ENCODE results near the gene TRMT44. TPM values are rescaled to one million over a fixed set of nuclear protein-coding genes. Genes with fewer than 3 reads are reported as not detected.

Gene TRMT44
- total RNA-seq, 1 experiment from 2014 or later: 15.3 TPM

DNA sequence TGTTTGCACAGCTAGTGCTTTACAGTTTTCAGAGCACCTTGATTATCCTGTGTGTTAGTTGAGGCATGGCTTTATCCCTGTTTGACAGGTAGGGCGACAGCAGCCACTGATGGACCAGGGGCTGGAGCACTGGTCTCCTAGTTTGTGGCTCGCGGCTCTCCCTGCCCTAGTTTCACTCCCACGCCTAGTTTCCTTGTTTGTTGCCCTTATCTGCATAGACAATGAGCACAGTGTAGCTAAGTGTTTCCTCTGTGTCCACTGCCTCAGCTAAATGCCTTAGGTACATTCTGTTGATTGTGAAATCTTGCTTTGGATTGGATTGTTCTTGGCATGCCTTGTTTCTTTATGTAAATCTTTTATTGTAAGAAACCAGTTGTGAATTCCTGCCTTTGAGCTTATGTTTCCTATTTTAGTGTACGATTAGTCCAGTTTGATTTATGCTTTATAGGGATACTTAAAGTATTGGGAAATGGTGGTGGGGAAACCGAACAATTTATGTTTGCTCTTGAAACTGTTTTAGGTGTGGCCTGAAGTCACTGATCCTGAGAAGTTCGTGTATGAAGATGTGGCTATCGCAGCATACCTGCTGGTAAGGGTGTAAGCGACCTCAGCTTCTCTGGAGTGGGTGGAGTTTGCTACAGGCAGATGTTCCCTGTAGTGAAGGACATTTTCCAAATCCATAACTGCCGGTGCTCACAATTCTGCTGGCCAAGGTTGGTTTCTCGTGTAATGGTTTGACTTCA, 11.0 kb downstream of the TRMT44 start:
- H2AFZ ChIP-seq (ENCODE audit: low read length): no peak overlapping the region
- POLR2A ChIA-PET (ENCODE audit: unreplicated experiment): no interaction called here
- no peaks in the 10 kb centered on the region for H3K9me2 ChIP-seq (replicated peaks; ENCODE audit: low read length)
- no peak overlapping the region for H3K27ac ChIP-seq (ENCODE audit: low read length)
- H3K9ac ChIP-seq (ENCODE audit: low read length): no peak overlapping the region
- intact Hi-C loops (cut with micrococcal nuclease): no loop called here
- H3K4me3 ChIP-seq (ENCODE audit: low read length): no peak overlapping the region
- no peaks in the 10 kb centered on the region; the same call in 1 of the 2 replicates for H3K36me3 ChIP-seq (ENCODE audit: low read depth, low read length)
- no peaks in the 10 kb centered on the region for H3K4me1 ChIP-seq (ENCODE audit: insufficient read depth, low read length)
- H3K79me2 ChIP-seq (ENCODE audit: low read length): no peaks in the 10 kb centered on the region
- H3K4me2 ChIP-seq (ENCODE audit: low read length): no peak overlapping the region
- no peaks in the 10 kb centered on the region for H3K9me3 ChIP-seq (ENCODE audit: low read length)
- DNase-seq (no peak), ATAC-seq (no peak)
- no peaks in the 10 kb centered on the region for H3F3A ChIP-seq (ENCODE audit: low read length, unreplicated experiment)
- H4K20me1 ChIP-seq (ENCODE audit: low read length): no peaks in the 10 kb centered on the region
- TF ChIP-seq EZH2 (IDR thresholded peaks at IDR 0.05; ENCODE audit: low read length, unreplicated experiment) (no peak), CTCF (conservative IDR thresholded peaks at IDR 0.05; ENCODE audit: low read depth, low read length) (no peak), EZH2phosphoT487 (IDR thresholded peaks at IDR 0.05; ENCODE audit: borderline replicate concordance, low read length) (no peak)
- H3K27me3 ChIP-seq (ENCODE audit: low read length): no peaks in the 10 kb centered on the region
- CTCF ChIA-PET: no interaction called here
- BruUV-seq (replicated peaks): no TSS peak

DNA sequence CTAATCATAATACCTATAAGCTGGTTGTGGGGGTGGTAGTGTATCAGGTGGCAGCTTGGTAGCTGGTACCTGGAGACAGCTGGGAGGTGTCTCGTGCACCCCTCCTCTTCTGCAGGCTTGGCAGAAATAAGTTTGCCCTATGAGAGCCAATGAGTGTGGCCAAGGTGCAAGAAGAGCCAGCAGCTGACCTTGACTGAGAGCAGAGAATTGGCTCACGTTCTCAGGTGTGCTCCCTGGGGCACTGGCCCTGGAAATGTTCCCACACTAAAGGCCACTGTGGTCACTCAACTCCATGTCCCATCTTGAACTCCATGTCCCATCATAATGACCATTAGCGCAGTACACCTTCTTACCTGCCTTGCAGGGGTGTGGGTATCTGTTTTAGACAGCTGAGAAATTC, 13.4 kb downstream of the TRMT44 start:
- no peak overlapping the region for H3K9ac ChIP-seq (ENCODE audit: low read length)
- H3K4me1 ChIP-seq (ENCODE audit: insufficient read depth, low read length): no peaks in the 10 kb centered on the region
- no peaks in the 10 kb centered on the region for H3K9me2 ChIP-seq (replicated peaks; ENCODE audit: low read length)
- H3K79me2 ChIP-seq (ENCODE audit: low read length): no peaks in the 10 kb centered on the region
- intact Hi-C loops (cut with micrococcal nuclease): no loop called here
- H3K36me3 ChIP-seq (ENCODE audit: low read depth, low read length): no peaks in the 10 kb centered on the region; the same call in 1 of the 2 replicates
- no peaks in the 10 kb centered on the region for H3K27me3 ChIP-seq (ENCODE audit: low read length)
- no peak overlapping the region for H2AFZ ChIP-seq (ENCODE audit: low read length)
- no peaks in the 10 kb centered on the region for H3F3A ChIP-seq (ENCODE audit: low read length, unreplicated experiment)
- ATAC-seq (no peak), DNase-seq (no peak)
- no peak overlapping the region for H3K4me2 ChIP-seq (ENCODE audit: low read length)
- no peak overlapping the region for H3K4me3 ChIP-seq (ENCODE audit: low read length)
- CTCF ChIA-PET: no interaction called here
- H3K9me3 ChIP-seq (ENCODE audit: low read length): no peaks in the 10 kb centered on the region
- no peaks in the 10 kb centered on the region for H4K20me1 ChIP-seq (ENCODE audit: low read length)
- H3K27ac ChIP-seq (ENCODE audit: low read length): no peak overlapping the region
- no peak for TF ChIP-seq CTCF (conservative IDR thresholded peaks at IDR 0.05; ENCODE audit: low read depth, low read length)
- BruUV-seq (replicated peaks): no TSS peak
- POLR2A ChIA-PET (ENCODE audit: unreplicated experiment): no interaction called here

GRCh38 chr4:8457646-8458252, 17.2 kb downstream of the TRMT44 start:
- ChIA-PET POLR2A (ENCODE audit: unreplicated experiment) (no interaction called here), CTCF (no interaction called here)
- intact Hi-C loops (cut with micrococcal nuclease): no loop called here
- H3K4me1 ChIP-seq (ENCODE audit: insufficient read depth, low read length): peaks cover 4% of the 10 kb centered on the region; the same call in 1 of the 2 replicates
- H3K27me3 ChIP-seq (ENCODE audit: low read length): no peaks in the 10 kb centered on the region
- TF ChIP-seq CTCF (conservative IDR thresholded peaks at IDR 0.05; ENCODE audit: low read depth, low read length) (no peak), EZH2 (IDR thresholded peaks at IDR 0.05; ENCODE audit: low read length, unreplicated experiment) (no peak), EZH2phosphoT487 (IDR thresholded peaks at IDR 0.05; ENCODE audit: borderline replicate concordance, low read length) (no peak)
- DNase-seq (no peak), ATAC-seq (no peak)
- no peak overlapping the region for H3K4me3 ChIP-seq (ENCODE audit: low read length)
- no peaks in the 10 kb centered on the region for H4K20me1 ChIP-seq (ENCODE audit: low read length)
- no peaks in the 10 kb centered on the region for H3F3A ChIP-seq (ENCODE audit: low read length, unreplicated experiment)
- no peaks in the 10 kb centered on the region; the same call in 1 of the 2 replicates for H3K36me3 ChIP-seq (ENCODE audit: low read depth, low read length)
- BruUV-seq (replicated peaks): no TSS peak
- H3K27ac ChIP-seq (ENCODE audit: low read length): no peak overlapping the region
- no peak overlapping the region for H3K9ac ChIP-seq (ENCODE audit: low read length)
- H3K4me2 ChIP-seq (ENCODE audit: low read length): no peak overlapping the region
- H3K9me2 ChIP-seq (replicated peaks; ENCODE audit: low read length): no peaks in the 10 kb centered on the region
- H3K79me2 ChIP-seq (ENCODE audit: low read length): no peaks in the 10 kb centered on the region
- H3K9me3 ChIP-seq (ENCODE audit: low read length): no peaks in the 10 kb centered on the region
- no peak overlapping the region for H2AFZ ChIP-seq (ENCODE audit: low read length)

Data from PC-3 (cell line).